Activated T-helper 1 cell treated with Interleukin-2 at 50 U/mL for 16 hours (primary cell): Measurements from ENCODE around the gene PDZK1IP1.
"Not testable (repeated sequence)": the region's sequence is repeated elsewhere in the genome, so short reads cannot be mapped to it uniquely, and the experiment has no call there.

ENCODE experiments used
- DNase-seq: peaks from one replicate; pipeline ENCODE4 v3.0.0-alpha.2; 2020; ENCODE audit warnings: low read depth

Gene PDZK1IP1

DNA sequence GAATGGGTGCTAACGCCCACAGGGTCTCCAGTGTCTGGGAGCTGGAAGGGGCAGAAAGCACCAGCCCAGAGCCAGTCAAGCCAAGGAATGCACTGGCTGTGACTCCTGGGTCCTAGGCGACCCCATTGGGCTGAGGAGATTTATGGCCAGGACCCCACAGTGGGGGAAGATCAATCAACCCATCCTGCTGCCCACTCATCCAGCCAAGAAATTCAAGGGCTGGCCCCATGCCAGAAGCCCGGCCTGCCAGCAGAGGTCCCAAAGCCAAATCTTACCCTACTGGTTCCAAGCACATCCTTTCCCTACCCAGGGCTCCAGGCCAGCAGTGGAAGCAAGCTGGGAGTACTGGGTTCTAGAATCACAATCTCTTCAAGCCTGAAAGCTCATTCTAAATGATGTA lies 6.8 kb upstream of the PDZK1IP1 start:
- no peak for DNase-seq

DNA sequence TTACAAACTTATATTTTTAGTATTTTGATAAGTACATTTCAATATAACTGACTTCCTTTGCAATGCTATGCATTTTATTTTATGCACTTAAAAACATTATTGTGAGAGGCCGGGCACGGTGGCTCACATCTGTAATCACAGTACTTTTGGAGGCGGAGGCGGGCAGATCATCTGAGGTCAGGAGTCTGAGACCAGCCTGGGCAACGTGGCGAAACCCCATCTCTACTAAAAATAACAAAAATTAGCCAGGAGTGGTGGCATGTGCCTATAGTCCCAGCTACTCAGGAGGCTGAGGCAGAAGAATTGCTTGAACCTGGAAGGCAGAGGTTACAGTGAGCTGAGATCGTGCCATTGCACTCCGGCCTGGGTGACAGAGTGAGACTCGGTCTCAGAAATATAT lies 6.1 kb upstream of the PDZK1IP1 start:
- DNase-seq, result not testable (repeated sequence)

DNA sequence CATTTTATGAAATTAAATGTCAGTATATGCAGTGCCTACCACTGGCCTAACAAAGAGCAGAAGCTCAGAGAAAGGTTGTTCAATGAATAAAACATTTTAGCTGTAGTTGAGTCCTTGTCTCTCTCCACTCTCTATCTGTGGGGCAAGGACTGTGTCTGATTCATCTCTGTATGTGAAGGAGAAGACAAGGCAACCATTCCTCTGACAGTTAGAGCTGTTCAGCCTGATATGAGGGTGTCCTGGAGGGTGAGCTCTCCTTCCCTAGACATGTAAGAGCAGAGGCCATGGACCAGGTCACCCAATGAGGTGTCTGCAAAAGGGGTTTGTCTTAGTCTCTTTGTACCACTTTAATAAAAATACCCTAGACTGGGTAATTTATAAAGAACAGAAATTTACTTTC lies 4.5 kb upstream of the PDZK1IP1 start:
- DNase-seq, result no peak

DNA sequence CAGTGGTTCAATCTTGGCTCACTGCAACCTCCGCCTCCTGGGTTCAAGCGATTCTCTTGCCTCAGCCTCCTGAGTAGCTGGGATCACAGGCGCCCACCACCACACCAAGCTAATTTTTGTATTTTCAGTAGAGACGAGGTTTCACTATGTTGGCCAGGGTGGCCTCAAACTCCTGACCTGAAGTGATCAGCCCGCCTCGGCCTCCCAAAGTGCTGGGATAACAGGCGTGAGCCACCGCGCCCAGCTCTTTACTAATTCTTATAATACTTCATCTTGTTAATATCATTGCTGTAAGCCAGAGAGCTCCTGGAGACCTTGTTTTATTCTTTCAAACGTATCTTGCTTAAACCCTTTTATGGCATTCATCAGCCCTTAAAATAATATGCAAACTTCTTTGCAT lies 3.7 kb upstream of the PDZK1IP1 start:
- not testable (repeated sequence) for DNase-seq

DNA sequence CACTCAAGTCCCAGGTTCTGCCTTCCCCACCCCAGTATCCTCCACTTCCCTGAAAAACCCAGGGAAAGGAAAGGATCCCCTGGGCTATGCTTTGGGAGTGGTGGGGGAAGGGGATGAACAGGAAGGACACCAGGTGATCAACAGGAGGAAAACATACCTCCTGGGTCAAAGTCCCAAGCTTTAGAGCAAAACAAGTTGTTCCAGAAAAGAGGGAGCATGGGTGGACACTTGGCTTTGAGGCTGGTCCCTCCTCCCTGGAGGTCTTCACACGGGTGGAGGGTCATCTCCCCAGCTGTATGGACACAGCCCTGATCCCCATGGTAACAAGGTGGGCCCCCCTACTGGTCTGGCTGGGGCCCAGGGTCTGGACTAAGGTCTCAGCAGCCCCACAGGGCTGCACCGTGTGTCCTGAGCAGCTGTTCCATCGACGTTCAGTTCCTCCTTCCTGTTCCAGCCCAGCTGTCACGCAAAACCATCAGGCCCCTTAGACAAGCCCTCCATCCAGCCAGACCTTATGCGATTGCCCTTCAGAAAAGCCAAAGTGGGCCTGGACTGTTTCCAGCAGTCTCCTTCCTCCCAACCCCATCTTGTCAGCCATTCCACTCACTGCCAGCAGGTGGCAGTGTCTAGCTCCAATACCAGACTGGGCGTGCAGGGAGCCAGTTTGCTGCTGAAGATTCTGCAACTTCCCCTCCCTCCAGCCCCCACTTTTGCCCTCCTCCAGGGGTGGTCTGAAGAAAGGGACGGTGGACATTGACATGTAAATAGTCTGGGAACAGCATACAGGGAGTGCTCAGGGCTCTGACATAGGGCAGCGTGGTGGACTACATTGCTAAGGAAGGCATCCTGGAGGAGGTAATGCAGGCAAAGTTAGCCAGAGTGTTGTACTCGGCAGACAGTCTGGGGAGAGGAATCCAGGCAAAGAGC lies 2.9 kb upstream of the PDZK1IP1 start:
- DNase-seq, result peak; percentile 38

DNA sequence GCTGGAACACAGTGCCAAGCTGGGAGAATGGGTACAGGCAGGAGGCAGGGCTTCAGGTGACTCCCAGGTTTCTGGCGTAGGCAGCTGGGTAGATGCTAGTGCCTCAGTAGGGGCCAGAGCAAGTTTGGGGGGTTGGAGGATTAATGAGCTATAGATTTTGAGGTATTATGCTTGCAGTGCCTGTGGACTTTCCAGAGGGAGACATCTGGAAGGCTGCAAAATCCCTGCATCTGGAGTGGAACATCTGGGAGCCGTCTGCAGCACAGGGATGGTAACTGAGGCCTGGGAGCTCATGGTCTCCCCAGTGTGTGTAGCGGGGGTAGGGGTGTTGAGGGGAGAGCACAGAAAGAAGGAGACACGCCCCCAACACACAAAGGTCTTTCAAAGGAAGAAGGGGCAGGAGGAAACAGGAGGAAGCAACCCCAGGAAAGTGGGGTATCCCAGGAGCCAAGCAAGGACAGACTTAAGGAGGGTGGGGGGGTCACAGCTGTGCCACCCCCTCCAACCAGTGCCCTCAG lies 2.2 kb upstream of the PDZK1IP1 start:
- no peak for DNase-seq

DNA sequence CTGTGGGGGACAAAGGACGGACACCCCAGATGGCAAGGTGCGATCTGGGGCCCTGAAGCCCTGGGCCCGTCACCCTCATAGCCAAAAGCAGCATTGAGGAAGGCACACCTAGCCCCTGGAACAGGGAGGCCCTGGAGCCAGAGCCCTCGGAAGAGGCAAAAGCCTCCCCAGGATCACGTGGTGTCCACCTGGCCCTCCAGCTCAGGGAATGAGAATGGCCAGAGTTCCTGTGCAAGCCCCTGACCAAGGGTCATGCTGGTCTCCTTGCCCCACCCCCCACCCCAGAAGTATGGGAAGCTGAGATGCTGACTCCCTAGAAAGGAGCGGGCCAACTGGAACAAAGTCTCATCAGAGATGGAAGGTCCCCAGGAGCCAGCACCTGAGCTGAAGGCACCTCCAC lies 1.0 kb upstream of the PDZK1IP1 start:
- no peak for DNase-seq

DNA sequence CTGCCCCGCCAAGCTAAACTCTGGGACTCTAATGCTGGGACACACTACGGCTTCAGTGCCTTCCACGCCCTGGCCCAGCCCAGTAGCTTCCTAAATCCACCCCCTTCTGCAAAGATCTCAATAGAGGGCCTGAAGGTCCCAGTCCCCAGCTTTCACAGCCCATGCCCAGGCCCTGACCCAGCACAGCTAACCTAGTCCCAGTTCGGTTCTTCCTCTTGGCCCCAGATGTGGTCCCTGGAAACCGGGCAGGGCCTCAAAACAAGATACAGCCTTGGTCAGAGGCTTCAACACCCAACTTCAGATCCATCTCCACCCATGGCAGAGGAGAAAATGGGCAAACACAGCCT lies 646 bp upstream of the PDZK1IP1 start:
- DNase-seq, result no peak

DNA sequence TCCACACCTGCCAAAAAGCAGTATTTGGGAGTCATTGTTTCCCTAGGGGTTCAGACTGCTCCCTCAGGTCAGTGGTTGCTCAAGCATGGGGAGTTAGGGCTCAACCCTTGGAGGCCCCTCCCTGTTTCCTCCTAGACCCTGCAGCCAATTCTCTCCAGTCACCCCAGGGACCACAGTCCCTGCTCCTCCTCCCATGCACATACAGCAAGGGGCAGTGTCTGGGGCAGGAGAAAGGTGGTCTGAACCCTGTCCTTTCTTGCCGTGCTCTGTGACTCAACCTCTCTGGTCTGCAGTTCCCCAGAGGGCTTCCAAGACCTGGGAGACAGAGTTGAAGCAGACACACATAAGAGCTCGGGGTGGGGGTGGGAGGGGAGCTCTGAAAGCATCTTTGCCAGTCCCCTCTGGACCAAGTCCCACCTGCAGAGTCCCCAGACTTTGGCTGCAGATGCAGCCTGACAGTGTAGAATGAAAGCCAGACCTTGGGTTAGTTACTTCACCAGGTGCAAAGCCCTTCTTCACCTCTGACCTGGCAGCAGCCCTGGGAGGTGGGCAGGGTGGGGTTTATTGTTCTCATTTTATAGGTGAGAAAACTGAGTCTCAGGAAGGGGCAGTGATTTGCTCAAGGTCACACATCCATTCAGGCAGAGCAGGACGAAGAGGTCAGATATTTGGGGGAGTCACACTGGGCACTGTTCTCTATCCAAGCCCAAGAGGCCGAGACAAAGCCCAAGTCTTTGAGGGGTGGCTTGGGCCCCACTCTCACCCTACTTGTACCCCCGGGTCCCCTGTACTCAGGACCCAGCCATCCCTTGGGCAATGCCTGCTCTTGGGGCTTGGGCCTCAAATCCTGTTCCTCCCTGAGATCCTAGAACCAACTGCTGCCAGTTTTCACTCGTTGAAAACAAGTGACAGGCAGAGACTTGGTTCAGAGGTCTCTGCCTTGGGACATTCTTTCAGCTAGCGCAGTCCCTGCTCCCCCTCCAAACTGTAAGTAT lies 748 bp downstream of the PDZK1IP1 start:
- no peak for DNase-seq

DNA sequence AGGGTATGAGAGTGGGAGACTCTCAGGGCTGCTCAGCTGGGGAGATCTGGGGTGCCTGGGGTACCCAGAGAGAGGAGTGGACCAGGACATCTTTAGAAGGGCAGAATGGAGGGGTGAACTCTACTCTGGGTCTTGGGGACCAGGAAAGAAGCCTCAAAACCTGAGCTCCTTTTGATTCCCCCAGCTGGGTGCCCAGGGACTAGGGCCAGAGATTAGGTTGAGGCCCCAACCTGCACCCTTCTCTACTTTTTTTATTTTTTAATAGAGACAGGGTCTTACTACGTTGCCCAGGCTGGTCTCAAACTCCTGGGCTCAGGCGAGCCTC lies 1.9 kb downstream of the PDZK1IP1 start:
- DNase-seq, result no peak

DNA sequence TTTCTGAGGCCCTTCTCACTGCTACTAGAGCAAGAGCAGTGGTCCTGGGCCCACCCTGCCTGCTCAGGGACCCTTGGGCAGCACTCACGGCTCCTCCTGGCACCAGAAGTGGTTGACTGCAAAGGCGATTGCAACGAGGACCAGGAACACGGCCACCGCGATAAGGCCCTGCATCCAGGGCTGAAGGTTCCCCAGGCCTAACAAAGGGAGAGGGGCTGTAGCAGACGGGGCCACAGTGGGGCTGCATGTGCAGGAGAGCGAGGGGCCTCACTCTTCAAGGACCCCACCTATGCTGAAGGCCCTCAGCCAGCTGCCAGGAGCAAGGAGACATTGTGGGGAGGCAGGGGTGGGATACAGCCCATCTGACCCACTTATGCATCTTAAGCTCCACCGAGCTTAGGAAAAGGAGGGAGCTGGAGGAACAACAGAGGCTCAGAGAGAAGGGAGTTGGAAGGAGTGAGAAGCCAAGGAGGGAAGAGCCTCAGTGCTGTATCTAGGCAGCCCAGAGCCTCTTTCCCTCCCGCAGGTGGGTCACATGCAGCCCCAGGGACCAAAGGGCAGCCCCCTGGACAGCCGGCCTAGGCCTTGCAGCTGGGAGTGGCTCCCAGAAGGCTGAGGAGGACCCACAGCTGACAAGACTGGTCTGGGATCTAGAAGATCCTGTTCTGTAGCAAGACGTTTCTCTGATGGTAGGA lies 2.5 kb downstream of the PDZK1IP1 start:
- DNase-seq, result no peak

DNA sequence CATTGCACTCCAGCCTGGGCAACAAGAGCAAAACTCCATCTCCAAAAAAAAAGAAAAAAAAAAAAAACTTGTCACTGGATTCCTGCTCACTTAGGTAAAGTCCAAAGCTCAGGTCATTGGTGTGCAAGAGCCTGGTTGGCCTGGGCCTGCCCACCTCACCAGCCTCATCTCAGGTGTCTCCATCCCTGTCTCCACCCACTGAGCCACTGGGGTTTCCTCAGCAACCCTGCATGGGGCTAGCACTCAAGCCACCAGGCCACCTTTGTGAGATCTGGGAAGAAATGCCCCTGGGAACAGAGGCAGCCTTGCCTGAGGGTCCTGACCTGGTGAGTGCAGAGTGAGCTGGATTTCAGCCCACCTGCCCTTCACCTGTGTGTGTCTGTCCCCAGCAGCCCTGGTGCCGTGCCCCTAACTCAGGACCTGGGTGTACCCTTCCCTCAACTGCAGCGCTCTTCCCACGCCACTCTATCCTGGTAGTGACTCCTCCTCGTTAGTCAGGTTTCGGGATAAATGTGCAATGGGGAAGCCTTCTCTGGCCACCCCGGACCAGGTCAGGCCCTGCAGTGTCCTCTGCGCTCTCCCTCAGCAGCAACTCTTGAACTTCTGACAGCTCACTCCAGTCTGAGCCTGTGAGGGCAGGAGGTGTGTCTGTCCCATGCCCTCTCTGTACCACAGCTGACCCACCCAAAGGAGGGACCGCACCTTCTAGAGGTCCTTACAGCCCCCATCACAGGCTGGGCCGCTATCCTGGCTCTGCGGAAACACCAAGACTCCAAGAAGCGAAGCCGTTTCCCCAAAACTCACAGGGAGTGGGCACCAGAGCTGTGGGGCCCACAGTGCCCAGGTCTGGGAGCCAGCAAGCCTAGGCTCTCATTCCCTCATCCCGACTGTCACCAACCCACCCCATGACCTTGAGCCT lies 3.3 kb downstream of the PDZK1IP1 start:
- no peak for DNase-seq

DNA sequence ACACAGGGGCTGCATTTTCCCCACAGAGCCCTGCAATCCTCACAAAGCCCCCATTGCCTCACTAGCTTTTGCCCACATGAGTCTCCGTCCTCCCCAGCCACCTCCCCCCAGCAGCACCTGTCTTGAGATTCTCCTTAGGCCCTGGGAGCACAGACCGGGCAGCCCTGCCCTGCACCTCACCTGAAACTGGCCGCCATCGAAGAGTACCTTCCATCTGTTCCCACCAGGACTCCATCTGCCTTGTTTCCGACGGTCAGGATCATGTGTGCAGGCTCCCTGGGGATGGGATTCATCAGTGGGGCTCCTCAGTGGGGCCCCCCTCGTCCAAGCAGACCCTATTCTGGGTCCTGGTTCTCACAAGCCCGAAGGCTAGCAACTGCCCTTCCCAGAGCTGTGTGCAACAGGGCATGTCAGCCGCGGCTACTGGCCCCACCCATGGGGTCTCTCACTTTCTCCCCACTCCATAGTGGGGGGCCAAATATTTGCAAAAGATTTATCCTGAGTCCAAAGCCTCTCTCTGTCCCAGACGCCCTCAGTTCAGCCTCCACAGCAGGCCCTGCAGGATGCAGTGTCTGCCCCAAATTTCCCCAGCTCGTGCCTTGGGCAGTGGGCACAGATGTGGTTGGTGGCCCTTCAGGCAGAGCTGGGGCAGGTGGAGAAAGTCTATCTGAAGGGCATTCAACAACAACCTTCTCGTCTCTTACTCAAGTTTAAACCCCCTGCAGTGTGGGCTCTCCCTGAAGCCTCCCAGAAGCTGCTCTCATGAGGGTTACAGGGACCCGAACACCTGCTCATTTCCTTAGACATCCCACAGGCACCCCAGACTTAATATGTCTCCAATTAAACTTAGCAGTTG lies 4.8 kb downstream of the PDZK1IP1 start:
- no peak for DNase-seq

DNA sequence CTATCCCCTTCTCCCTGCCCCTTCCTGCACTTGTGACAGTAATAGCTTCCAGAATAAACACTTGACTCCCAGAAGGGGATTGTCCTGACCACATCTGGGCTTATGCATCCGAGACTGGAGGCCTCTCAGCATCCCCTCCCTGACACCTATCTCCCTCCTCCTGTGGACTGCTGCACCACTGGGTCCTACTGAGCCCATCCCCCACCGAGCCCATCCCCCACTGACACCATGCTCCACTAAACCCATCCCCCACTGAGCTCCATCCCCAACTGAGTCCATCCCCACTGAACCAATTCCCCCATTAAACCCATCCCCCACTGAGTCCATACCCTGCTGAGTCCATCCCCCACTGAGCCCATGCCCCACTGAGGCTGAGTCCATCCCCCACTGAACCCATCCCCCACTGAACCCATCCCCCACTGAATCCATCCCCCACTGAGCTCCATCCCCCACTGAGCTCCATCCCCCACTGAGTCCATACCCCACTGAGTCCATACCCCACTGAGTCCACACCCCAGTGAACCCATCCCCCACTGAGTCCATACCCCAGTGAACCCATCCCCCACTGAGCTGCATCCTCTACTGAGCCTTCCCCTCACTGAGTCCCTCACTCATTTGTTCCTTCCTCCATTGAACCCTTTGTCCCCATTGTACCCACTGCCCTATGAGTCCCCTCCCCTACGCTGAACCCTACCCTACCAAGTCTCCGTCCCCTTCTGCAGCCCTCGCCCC lies 5.6 kb downstream of the PDZK1IP1 start:
- no peak for DNase-seq

DNA sequence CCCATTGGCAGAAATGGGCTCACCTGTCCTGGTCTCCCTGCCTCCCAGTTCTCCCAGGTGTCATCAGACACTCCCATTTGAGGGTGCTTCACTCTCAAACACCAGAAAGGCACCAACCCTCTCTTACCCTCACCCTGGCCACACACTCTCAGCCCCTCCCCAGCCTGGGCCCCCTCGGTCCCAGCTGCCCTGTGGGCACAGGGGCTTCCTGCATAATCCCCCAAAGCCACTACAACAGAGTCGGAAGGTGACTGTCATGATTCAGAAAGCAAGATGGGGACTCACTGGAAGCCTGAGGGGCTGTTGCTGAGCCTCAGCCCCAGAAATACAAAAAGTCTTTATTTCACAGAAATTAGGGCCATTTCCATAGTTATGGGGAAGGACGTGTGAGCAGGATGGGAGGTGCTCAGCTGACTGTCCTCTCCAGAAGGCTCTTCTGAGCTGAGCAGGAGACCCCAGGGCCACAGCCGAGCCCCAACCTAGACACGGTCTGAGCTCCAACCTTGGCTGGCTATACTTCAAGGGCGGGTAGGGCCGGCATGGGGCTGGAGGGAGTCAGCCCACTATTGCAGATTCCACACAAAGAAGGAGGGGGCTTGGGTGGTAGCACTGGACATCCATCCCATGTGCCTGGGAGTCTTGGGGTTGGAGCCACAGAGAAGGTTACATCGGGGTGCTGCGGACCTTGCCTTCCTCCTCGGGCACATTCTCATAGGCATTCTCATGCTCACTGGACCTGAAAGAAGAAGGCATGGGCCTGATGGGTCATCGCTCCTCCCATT lies 6.3 kb downstream of the PDZK1IP1 start:
- no peak for DNase-seq

DNA sequence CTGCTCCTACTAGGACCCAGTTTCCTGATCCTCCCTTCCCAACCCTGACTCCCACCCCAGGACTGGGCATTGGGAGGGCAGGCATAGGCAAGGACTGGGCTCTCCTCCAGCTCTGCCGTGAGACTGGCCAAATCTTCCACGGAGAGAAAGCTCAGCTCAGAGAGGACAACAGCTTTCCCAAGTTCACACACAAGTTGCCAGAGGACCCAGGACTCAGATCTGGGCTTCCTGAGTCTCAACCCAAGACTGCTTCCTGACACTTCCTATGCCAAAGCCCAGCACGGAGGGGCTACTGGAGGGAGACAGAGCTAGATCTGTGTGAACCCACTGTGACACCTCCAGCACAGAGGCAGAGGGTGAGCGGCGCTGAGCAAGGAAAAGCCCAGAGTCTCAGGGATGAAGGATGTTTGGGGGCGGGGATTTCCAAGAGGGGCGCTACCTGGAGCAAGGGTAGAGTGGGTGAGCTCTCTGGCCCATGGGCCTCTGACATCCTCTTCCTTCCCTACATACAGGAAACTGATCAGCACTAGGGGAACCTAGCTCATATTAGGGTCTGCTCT lies 7.1 kb downstream of the PDZK1IP1 start:
- no peak for DNase-seq

DNA sequence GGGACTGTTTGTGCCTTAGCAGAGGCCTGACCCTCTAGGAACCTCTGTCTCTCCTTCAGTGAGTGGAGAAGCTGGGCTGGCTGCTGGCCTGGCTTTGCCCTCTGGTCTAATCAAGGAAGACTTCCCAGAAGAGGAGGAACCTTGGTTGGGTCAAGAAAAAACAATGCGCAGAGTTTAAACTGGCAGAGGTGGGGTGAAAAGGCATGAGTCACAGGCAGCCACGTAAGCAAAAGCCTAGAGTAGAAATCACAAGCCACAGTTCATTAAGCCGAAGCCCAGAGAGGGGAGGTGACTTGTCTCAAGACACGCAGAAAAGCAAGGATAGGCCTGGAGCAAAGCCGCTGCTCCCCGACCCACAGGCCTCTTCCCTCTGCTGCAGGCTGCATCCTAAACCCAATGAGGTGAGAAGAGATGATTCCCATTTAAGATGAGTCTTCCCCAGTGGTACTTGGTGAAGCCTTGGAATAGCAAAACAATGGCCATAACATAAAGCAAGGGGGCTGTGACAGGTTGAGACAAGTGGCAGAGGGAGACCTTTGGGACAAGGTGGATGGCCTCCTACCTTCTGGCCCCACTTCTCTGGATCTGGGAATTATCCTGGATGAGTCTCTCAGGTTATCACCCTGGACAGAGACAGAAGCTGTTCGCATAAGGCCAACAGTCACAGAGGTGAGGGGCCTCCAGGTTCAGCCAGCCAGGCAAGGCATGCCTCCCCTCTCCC lies 7.7 kb downstream of the PDZK1IP1 start:
- DNase-seq, result no peak
